HG02571 (cell line): ENCODE measurements around the gene NUP188.
"Not testable (repeated sequence)": the region's sequence is repeated elsewhere in the genome, so short reads cannot be mapped to it uniquely, and the experiment has no call there.

Source experiments
- ATAC-seq: cut with Tn5 transposase; IDR thresholded peaks from one replicate; pipeline ENCODE4 v1.9.1; 2021; ENCODE audit warnings: mild to moderate bottlenecking, moderate library complexity; ENCODE audit not compliant: unreplicated experiment

Gene NUP188

DNA sequence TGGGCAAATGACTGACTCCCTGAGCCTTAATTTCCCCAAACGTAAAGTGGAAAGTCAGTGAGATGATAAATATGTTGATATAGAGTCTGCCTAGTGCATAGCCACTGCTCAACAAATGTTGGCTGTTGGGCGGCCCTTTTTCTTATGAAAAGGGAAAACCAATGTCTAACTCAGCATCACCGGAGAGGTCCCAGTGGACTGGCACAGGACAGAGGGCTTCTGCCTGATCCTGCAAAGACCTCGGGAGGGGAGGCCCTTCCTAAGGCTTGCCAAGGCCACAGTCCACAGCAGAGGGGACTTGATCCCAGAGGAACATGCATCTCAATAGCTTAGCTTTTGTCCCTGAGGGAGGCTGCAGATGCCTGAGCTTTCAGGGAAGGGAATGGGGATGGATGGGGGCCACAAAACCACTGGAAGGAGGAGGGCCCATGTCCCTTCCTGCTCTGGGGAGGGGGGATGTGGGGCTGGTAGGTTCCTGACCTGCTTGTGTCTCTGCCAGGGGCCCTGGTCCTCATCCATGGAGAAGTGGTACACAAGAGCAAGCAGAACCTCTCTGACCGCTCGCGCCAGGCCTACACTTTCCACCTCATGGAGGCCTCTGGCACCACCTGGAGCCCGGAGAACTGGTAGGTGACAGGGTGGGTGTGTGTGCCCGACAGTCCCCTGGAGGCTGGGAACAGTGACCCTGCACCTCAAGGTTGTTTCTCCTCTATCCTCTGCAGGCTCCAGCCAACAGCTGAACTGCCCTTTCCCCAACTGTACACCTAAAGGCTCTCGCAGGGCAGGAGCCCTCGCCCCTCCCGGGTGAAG is 6.3 kb upstream of the NUP188 start:
- ATAC-seq, result no peak

GRCh38 chr9:128943832-128944620 is 3.5 kb upstream of the NUP188 start:
- ATAC-seq, result no peak

GRCh38 chr9:128944966-128945365 is 2.5 kb upstream of the NUP188 start:
- not testable (repeated sequence) for ATAC-seq

DNA sequence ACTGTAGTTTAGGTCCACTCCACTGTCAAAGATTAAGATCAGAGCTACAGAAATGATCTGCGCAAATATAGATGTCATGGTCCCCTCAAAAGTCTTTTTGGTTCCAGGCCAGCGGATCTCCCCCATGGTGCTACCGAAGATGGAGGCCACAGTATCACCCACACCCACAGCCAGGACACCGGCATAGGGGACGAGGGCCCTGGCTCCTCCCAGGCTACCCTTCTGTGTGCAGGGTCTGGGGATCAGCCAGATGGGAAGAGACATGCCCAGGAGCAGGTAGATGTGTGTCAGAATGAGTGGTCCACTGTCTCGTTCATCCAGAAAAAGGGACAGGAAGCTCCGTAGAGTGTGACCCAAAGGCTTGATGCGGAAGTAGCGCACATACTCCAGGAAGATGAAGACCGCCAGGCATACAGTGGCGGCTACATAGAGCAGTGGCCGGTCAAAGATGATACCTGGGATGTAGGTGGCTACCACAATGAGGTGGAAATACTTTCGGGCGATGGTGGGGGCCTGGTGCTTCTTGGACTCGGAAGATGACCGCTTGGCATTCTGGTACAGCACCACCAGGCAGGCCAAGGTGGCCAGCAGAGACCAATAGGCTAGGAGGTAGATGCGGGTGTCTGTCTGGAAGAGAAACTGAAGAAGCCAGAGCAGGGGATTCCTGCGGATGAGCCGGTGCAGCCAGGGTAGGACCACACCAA is 1.5 kb upstream of the NUP188 start:
- no peak for ATAC-seq

GRCh38 chr9:128946571-128947276 is 775 bp upstream of the NUP188 start:
- ATAC-seq, result peak; percentile 6

DNA sequence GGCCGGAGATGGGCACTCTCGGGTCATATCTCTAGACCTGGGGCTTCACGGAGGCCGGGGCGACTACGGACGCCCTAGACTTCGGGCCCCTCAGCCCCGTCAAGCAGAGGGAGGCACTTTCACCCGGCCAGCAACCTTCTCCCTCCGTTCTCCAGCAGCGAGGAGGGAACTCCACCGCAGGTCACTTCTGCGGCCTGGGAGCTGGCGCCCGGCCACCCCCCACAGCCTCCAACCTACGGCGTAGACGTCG is 297 bp upstream of the NUP188 start:
- ATAC-seq, result no peak

DNA sequence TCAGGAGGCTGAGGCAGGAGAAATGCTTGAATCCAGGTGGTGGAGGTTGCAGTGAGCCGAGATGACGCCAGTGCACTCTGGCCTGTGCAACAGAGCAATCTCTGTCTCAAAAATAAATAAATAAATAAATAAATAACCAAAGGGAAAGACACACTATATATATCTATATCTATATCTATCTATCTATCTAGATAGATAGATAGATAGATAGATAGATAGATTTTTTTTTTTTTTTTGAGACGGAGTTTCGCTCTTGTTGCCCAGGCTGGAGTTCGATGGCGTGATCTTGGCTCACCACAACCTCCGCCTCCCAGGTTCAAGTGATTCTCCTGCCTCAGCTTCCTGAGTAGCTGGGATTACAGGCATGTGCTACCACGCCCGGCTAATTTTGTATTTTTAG is 13.9 kb downstream of the NUP188 start:
- ATAC-seq, result not testable (repeated sequence)

GRCh38 chr9:128969491-128969890 is 22.0 kb downstream of the NUP188 start:
- no peak for ATAC-seq

- no peak for ATAC-seq
Measured at GRCh38 chr9:128972956-128973355, 25.5 kb downstream of the NUP188 start.

DNA sequence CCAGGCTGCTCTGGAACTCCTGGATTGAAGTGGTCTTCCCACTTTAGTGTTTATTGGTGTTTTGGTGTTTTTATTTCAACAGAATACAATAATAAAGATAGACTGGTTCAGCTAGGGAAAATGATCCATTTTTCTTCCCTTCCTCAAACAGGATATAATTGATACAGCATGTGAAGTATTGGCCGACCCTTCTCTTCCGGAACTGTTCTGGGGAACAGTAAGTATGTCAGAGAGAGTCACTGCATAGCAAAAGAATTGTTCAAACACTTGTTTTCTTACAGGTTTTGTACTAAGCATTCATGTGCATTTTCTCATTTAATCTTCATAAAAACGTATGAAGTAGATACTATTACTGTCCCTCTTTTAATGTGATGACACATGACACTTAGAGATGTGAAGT is 31.6 kb downstream of the NUP188 start:
- ATAC-seq, result no peak

GRCh38 chr9:128983536-128983935 is 36.0 kb downstream of the NUP188 start:
- no peak for ATAC-seq

DNA sequence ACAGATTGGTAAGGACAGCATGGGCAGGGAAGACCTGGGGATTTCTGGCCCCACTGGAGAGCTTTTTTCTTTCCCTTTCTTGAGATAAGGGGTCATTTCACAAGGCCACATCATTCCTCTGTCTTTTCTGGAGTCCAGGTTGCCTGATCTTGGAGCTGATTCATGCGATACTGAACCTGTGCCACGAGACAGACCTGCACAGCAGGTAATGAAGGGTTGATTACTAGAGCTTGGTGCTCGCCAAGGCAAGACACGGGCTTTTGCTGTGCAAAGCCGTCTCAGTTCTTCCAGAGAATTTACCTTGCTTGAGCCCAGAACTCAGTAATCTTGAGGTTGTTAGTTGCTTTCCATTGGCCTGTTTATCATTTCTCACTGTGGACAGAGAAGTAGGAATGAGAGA is 39.2 kb downstream of the NUP188 start:
- ATAC-seq, result no peak

GRCh38 chr9:128987805-128988204 is 40.3 kb downstream of the NUP188 start:
- no peak for ATAC-seq

DNA sequence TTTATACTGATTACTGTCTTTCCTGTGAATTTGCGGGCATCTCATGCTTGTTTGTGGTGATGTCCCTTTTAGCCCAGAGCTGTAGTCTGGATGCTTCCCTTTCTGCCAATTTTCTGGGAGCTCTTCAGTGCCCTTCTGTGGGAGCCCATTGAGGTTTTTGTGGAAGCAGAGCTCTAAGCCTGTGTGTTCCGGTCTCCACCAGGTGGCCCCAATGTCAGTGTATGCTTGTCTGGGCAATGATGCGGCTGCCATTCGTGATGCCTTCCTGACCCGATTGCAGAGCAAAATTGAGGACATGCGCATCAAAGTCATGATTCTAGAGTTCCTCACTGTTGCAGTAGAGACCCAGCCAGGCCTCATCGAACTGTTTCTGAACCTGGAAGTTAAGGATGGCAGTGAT is 45.5 kb downstream of the NUP188 start:
- ATAC-seq, result no peak

DNA sequence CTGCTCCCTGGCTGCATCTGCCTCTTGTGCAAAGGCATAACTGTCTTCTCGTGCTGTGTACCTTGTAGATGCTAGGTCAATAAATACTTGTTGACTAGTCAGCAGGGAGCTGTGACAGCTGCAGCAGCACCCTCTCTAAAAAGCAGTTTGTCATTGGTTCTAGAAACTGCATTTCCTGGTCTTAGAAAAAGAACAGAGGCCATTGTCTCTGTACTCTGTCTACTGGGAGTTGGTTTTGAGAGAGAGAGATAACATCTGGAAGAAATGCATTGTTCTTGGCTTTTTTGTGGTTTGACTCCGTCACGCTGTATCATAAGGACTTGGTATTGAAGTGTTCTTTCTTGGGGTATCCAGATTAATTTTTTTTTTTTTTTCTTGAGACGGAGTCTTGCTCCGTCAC is 48.3 kb downstream of the NUP188 start:
- ATAC-seq, result no peak

- no peak for ATAC-seq
Measured at GRCh38 chr9:128998462-128998861, 51.0 kb downstream of the NUP188 start.

GRCh38 chr9:128999581-129000206 is 52.2 kb downstream of the NUP188 start:
- ATAC-seq, result no peak

DNA sequence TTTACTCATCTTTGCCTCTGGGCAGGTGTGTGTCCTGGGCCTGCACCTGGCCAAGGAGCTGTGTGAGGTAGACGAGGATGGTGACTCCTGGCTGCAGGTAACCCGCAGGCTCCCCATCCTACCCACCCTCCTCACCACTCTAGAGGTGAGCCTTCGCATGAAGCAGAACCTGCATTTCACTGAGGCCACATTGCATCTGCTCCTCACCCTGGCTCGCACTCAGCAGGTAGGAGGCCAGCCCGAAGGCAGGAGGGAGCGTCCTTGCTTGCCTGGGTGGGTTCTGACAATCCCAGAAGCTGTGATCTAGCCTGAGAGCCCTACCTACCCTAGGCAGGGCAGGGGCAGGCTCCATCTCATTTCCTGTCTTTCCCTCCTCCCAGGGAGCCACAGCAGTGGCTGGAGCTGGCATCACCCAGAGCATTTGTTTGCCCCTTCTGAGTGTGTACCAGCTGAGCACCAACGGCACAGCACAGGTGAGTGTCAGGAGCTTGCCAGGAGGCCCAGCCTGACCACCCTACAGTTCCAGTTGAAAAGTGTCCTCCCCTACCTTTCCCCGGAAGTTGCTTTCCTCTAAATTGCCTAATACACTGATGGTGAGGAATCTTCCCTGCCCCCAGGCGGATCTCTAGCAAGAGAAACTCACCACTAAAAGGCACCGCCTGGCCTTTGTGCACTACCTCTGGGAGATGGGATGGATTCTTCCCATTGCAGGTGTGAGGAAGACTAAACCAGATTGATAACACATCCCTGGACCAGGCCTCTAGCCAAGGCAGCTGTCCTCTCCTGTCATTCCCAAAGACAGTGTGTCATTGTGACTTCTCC is 54.2 kb downstream of the NUP188 start:
- no peak for ATAC-seq

GRCh38 chr9:129002992-129003391 is 55.5 kb downstream of the NUP188 start:
- no peak for ATAC-seq

DNA sequence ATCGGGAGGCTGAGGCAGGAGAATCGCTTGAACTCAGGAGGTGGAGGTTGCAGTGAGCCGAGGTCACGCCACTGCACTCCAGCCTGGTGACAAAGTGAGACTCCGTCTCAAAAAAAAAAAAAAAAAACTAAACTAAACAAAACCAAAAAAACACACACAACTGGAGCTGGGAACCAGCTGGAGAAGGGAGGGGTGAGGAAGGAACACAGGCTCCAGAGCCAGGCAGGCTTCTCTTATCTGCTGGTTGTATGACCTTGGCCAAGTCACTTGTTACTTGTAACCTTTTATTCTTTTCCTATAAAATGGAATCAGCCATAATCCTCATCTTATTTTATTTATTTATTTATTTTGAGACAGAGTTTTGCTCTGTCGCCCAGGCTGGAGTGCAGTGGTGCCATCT is 56.7 kb downstream of the NUP188 start:
- not testable (repeated sequence) for ATAC-seq
